Heart left ventricle (tissue), 13 donors: Measurements from ENCODE around the gene KIF5A.

Source experiments
- CTCF ChIP-seq, 12 donors: fragments of 200-600 bp; sonication (generic) in 4 of 12; IDR thresholded peaks; one replicate each; pipeline versions ENCODE4 v1.5.0 to v1.8.0; 2018 to 2022; ENCODE audit warnings: antibody characterized with exemption in 12 of 12, mild to moderate bottlenecking in 5 of 12
- POLR2A ChIP-seq, 2 donors: fragments of 450-650 bp; IDR thresholded peaks; one replicate each; pipeline ENCODE4 v1.6.1; 2017; ENCODE audit warnings: antibody characterized with exemption in 2 of 2, mild to moderate bottlenecking in 2 of 2, moderate library complexity in 2 of 2
- donor health status: ischemic (EF 13 %, LVEDD 7.1; RV severe dilation, severe dysfunction).
- donor health status: DM: no; HTN: yes; CAD: no.
- donor health status: DM: no; HTN: no; CAD: no.
- donor health status: ischemic (EF 25% LVEDD 6.9; RV normal size, moderate dysfunction).
- donor health status: ischemic (EF 25% LVEDD 5.7; RV mildly dilated, moderate dysfunction).
- donor health status: ischemic (EF 35%, LVEDD 5.7; RV mildly dilated, moderate dysfunction).
- donor health status: nonischemic (EF 11% LVEDD 7.7; RV severe dilation, severe dysfunction).
- donor health status: DM: yes; HTN: yes; CAD: no.
- donor health status: PGD.
- donor health status: ischemic (EF 29% LVEDD 5.4; RV normal size, mild dysfunction).
- donor health status: nonischemic (EF 23%, LVEDD 6.1; RV moderate dilation, normal function).

GRCh38 chr12:57581802-57582201, 32.0 kb downstream of the KIF5A start:
- TF ChIP-seq CTCF (IDR thresholded peaks at IDR 0.05): no peak
- TF ChIP-seq POLR2A (IDR thresholded peaks at IDR 0.05): no peak
